ENCODE results near the gene MLLT6.
A peak's percentile ranks its signal among the peaks of the same experiment; 100 is the strongest.

Gene MLLT6

DNA sequence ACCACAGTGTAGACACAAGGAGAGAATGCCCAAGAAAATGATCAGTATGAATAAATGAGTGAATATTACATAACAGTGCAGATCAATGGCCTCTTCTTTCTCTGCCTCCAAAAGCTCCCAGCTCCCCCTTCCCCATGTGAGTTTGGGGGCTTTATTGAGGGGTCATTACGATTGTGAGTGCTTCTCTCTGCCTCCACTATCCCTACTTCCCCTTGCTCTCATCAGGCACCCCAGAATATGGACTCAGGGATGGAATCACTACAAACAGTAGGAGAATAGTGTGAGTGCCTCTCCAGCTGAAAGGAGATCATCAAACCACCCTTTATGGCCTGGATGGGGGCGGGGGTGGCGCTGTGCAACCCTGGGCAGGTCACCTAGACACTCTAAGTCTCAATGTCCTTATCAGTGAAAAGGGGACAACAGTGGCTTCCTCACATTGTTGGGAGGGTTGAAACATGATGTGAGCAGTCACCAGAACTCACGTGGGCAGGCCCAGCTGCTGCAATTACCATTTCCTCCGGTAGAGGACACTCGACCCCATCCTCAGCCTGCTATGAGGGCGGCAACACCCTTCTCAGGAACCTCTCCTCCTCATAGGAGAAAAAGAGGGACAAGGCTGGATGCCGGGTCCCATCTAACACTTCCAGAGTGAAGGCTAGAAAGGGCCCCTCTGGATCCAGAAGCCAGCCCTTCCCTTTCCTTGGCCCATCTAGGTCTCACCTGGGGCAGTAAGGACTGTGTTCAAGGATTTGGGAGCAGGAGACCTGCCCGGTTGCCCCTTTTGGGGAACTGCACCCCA is 28.2 kb upstream of the MLLT6 start:
- peak; percentile 55 for DNase-seq

- DNase-seq = no peak
Measured at GRCh38 chr17:38677819-38678218, 27.3 kb upstream of the MLLT6 start.

GRCh38 chr17:38681096-38681495 is 24.0 kb upstream of the MLLT6 start:
- no peak for DNase-seq

GRCh38 chr17:38685491-38685890 is 19.6 kb upstream of the MLLT6 start:
- DNase-seq = no peak

DNA sequence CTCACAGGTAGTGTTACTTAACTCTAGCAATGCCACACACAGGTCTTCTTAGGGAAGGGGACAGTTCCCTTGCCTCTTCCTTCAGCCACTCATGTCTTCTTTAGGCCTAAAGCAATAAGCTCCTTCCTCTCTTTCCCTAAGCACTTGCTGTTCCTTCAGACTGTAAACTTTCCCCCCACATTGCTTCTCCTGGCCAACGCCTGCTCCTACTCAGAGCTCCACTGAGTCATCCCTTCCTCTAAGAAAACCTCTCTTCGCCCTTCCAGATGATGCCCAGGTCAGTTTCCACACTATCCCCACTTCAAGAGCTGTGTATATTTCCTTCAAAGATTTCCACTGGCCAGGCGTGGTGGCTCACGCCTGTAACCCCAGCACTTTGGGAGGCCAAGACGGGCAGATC is 17.8 kb upstream of the MLLT6 start:
- DNase-seq = no peak

DNA sequence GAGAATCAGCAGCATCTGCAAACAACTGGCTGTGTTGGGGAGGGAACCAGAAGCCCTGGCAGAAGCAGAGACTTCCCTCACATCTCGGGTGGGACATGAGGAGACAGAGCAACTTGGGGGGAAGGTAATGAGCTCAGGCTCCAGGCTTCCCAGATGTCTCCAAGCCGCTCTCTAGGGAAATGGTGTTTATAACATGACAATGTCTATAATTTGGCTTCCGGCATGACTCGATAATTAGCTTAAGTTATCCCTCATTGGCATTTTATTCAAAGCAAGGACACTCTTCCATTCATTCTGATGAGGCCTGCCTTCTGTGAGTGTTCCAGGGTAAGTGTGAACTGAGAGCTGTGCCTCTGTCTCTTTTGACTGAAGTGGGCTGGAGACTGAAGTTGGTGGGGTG is 14.7 kb upstream of the MLLT6 start:
- DNase-seq = no peak

DNA sequence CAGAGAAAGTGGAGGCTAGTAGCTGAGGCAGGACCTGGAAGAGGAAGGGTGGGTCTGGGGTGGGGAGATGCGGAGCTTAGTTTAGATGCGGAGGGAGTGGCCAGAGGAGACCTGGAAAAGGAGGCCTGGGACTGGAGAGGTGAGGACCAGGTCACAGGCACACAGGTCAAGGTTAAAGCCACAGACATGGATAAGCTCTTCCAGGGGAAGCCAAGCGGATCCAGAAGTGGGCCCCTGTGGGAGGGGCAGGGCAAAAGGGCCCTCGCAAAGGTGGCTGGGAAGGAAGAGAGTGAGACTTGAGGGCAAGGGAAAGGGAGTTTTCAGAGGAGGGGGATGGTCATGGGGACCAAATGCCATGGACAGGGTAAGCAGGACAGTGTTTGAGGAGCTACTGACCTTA is 13.9 kb upstream of the MLLT6 start:
- no peak for DNase-seq

DNA sequence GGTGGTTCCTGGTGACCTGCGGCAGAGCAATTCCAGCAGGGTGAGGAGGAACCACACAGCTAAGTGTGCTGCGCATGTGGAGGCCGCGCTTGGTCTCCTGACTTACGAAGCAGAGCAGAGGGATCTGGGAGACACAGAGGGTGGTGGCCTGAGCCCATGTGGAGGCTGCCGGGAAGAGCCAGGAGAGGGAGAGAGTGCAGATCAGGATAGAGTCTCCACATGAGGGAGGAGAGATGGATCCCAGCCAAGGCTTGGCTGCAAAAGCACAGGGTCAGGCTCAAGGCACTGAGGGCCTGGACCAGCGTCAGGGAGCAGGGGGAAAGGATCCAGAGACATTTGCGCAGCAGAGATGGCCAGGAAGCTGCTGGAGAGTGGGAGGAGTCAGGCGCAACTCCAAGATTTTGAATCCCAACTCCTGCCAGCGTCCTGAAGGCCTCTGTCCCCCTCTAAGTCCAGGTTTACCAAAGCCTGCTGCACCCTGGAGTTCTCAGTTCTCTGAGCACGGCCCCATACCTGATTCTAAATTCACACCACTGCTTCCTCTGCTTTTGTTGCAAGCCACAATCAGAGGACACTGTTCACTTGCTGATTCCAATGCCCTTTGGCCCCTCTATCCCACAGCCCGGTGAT is 11.3 kb upstream of the MLLT6 start:
- no peak for DNase-seq

GRCh38 chr17:38697061-38697820 is 7.8 kb upstream of the MLLT6 start:
- DNase-seq = no peak

DNA sequence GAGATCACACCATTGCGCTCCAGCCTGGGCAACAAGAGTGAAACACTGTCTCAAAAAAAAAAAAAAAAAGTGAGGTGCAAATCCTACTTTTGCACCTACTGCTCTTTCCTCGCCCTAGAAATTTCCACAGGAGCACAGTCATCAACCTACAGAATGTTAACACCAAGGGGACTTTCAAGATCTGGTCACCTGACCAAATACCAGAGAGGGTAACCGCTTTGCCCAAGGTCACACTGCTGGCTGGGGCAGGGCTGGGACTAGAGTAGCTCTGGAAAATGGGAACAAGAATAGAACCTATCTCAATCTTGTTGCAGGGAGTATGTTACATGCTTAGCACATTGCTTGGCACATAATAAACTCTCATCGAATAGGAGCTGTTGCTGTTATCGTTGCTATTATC is 6.3 kb upstream of the MLLT6 start:
- DNase-seq = no peak

DNA sequence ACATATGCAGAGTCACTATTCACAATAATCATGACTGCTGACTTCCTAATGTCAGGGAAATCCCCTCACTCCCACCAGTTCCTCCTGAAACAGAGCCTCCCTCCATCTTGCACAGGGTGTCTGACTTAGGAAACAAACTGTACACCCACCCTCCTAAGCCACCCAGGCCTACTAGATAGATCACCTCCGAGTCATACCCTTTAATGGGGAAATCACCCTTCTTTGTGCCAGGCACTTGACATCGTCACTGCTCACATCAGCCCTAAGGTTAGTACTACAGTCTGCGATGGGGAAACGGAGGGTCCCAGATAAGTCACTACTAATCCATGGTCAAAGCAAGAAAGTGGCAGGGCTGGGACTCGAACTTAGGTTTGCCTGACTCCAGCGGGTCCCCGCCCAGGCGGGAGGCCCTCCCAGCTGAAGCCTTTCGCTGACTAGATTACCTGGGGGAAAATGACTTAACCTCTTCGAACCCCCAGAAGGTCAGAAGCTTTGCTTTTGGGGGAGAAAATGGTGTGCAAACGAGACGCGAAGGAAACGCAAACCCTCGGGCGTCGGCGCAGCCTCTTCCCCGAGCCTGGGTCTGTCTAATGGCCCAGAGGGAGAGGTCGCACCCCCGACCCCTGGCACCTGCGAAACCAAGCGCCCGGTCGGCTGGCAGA is 3.4 kb upstream of the MLLT6 start:
- DNase-seq = peak; percentile 20

- DNase-seq = peak; percentile 37
Measured at GRCh38 chr17:38702166-38702915, 2.7 kb upstream of the MLLT6 start.

- no peak for DNase-seq
Measured at GRCh38 chr17:38702916-38703741, 1.9 kb upstream of the MLLT6 start.

- peak; percentile 90 for DNase-seq
Measured at GRCh38 chr17:38703742-38704605, 1.1 kb upstream of the MLLT6 start.

GRCh38 chr17:38705523-38705802 is 390 bp downstream of the MLLT6 start:
- no peak for DNase-seq

DNA sequence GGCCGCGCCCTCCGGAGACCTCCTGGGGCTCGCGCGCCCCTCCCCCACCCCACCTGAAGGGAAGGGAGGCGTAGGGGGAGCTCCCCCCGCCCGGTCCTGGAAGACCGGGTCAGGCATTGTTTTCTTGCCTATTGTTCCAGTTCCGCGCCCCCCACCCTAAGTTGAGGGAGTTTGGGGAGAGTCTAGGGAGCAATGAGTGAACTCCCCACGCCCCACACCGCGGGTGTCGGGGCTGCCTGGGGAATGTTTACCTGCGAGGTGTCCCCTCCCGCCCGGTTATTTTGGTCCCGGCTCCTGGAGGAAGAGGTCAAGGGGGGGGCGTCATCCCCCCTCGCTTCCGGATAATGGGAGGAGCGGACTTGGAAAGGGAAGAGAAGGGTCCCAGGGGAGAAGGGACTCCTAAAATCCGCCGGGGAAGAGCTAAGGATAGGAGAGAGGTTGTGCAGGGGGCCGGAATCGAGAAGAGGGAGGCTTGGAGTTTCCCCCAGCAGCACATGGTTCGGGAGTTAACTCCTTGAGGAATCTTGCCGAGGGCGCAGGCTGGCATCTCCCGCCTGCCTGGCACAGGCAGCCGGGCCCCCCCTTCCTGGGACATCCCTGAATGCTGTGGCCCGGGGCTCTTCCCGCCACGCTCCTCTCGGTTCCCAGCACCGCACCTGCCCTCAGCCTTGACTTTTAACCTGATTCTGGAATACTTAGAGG is 881 bp downstream of the MLLT6 start:
- DNase-seq = peak; percentile 23

DNA sequence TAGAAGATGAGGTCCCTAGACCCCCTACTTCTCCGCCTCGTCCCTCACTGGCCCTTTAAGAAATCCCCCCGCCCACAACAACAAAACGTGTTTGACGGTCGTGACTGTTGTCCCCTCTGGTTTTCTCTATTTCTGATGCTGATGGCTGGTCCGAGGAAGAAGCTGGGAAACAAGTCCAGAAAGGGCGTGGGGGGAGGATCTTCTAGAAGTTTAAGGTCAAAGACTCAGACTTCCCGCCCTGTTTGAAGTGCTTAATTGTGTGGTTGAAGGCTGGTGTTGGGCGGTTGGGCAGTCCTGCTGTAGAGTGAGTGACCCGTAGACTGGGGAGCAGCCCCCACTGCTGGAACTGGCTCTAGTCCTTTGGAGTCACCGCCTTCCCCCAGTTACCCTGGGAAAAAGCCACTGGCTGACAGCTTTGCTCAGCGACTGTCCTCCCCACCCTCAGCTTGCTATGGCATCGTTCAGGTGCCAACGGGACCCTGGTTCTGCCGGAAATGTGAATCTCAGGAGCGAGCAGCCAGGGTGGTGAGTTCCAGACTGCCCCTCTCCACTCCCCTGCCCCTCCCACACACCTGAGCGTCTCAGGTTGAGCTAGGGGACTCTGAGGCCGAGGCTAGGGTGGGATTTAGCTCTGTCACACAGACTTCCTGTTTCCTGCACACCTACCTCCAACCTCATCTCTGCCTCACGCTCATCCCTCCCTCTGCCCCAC is 1.6 kb downstream of the MLLT6 start:
- no peak for DNase-seq

DNA sequence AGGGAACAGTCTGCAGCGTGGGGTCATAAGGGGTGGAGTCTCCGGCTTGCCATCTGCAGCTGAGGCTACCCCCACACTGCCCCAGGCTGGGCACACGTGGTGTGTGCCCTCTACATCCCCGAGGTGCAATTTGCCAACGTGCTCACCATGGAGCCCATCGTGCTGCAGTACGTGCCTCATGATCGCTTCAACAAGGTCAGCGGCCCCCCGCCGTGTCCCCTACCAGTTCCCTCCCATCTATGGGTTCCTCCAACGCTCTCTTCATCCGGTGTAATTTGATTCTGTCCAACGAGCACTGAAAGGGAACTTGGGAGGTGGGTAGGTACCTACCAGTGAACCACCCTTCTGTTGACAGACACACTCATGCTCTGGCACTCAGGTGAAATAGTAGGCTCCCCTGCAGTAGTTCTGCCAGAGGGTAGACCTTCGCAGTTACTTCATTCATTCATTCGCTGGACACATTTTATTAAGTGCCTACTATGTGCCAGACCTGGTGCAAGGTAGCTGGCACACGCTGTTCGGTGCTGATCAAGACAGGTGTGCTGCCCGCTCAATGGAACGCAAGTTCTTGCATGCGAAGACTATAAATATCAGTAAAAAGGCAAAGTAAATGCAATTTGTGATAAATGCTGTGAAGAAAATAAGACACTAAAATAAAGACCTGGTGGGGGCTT is 2.7 kb downstream of the MLLT6 start:
- no peak for DNase-seq
